Mucosa of rectum (tissue), 2 donors: ENCODE results near the gene EEF2K.

Experiments
- H3K27ac ChIP-seq, 2 donors: one replicate each; pipeline ENCODE4 v1.7.0; 2013; ENCODE audit warnings: inconsistent platforms in 2 of 2, low read depth in 2 of 2, low read length in 2 of 2
- H3K27me3 ChIP-seq, 2 donors: one replicate each; pipeline ENCODE4 v1.7.0; 2013; ENCODE audit warnings: low read length in 2 of 2; ENCODE audit not compliant: control insufficient read depth in 2 of 2, insufficient read depth in 2 of 2
- H3K36me3 ChIP-seq, 2 donors: one replicate each; pipeline ENCODE4 v1.7.0; 2013; ENCODE audit warnings: low read length in 2 of 2; ENCODE audit not compliant: control insufficient read depth in 2 of 2, insufficient read depth in 2 of 2
- H3K4me1 ChIP-seq, 2 donors: one replicate each; pipeline ENCODE4 v1.7.0; 2013; ENCODE audit warnings: low read length in 2 of 2, mild to moderate bottlenecking in 1 of 2; ENCODE audit not compliant: control insufficient read depth in 2 of 2, insufficient read depth in 2 of 2
- H3K4me3 ChIP-seq, 2 donors: one replicate each; pipeline ENCODE4 v1.7.0; 2013; ENCODE audit warnings: low read length in 2 of 2
- H3K9ac ChIP-seq, 2 donors: one replicate each; pipeline ENCODE4 v1.7.0; 2013; ENCODE audit warnings: low read length in 2 of 2, low read depth in 1 of 2, mild to moderate bottlenecking in 1 of 2
- H3K9me3 ChIP-seq, 2 donors: one replicate each; pipeline ENCODE4 v1.7.0; 2013; ENCODE audit warnings: low read length in 2 of 2; ENCODE audit not compliant: control insufficient read depth in 2 of 2
- donor health status: healthy.
- donor health status: Normal muscosa, but diverticular disease.

EEF2K gene

GRCh38 chr16:22322021-22322471, 116.0 kb downstream of the EEF2K start:
- Histone ChIP-seq H3K9me3 (no peaks in the 10 kb centered on the region), H3K27ac (no peak overlapping the region), H3K4me1 (peaks cover 0 to 2% of the 10 kb centered on the region in 2 donors), H3K36me3 (peaks cover 52 to 57% of the 10 kb centered on the region in 2 donors), H3K4me3 (no peak overlapping the region), H3K9ac (no peak overlapping the region), H3K27me3 (no peaks in the 10 kb centered on the region)

- Histone ChIP-seq H3K27ac (no peak overlapping the region), H3K9ac (no peak overlapping the region), H3K36me3 (peaks cover 52 to 58% of the 10 kb centered on the region in 2 donors), H3K9me3 (no peaks in the 10 kb centered on the region), H3K4me1 (peaks cover 0 to 2% of the 10 kb centered on the region in 2 donors), H3K4me3 (no peak overlapping the region), H3K27me3 (no peaks in the 10 kb centered on the region)
Observed at GRCh38 chr16:22322741-22323140, 116.7 kb downstream of the EEF2K start.

GRCh38 chr16:22323173-22323958, 117.3 kb downstream of the EEF2K start:
- no peak overlapping the region for H3K27ac ChIP-seq
- no peak overlapping the region for H3K9ac ChIP-seq
- peaks cover 0 to 2% of the 10 kb centered on the region in 2 donors for H3K4me1 ChIP-seq
- no peaks in the 10 kb centered on the region for H3K27me3 ChIP-seq
- peaks cover 54 to 62% of the 10 kb centered on the region in 2 donors for H3K36me3 ChIP-seq
- no peak overlapping the region for H3K4me3 ChIP-seq
- no peaks in the 10 kb centered on the region for H3K9me3 ChIP-seq

GRCh38 chr16:22323959-22324786, 118.1 kb downstream of the EEF2K start:
- no peaks in the 10 kb centered on the region for H3K27me3 ChIP-seq
- H3K4me1 ChIP-seq: peaks cover 0 to 2% of the 10 kb centered on the region in 2 donors
- peaks cover 54 to 63% of the 10 kb centered on the region in 2 donors for H3K36me3 ChIP-seq
- H3K4me3 ChIP-seq: no peak overlapping the region
- no peaks in the 10 kb centered on the region for H3K9me3 ChIP-seq
- H3K9ac ChIP-seq: no peak overlapping the region
- no peak overlapping the region for H3K27ac ChIP-seq

- no peaks in the 10 kb centered on the region for H3K27me3 ChIP-seq
- peaks cover 56 to 64% of the 10 kb centered on the region in 2 donors for H3K36me3 ChIP-seq
- H3K9me3 ChIP-seq: no peaks in the 10 kb centered on the region
- peaks cover 0 to 2% of the 10 kb centered on the region in 2 donors for H3K4me1 ChIP-seq
- H3K4me3 ChIP-seq: no peak overlapping the region
- H3K27ac ChIP-seq: no peak overlapping the region
- no peak overlapping the region for H3K9ac ChIP-seq
Observed at GRCh38 chr16:22324787-22325597, 118.9 kb downstream of the EEF2K start.

DNA sequence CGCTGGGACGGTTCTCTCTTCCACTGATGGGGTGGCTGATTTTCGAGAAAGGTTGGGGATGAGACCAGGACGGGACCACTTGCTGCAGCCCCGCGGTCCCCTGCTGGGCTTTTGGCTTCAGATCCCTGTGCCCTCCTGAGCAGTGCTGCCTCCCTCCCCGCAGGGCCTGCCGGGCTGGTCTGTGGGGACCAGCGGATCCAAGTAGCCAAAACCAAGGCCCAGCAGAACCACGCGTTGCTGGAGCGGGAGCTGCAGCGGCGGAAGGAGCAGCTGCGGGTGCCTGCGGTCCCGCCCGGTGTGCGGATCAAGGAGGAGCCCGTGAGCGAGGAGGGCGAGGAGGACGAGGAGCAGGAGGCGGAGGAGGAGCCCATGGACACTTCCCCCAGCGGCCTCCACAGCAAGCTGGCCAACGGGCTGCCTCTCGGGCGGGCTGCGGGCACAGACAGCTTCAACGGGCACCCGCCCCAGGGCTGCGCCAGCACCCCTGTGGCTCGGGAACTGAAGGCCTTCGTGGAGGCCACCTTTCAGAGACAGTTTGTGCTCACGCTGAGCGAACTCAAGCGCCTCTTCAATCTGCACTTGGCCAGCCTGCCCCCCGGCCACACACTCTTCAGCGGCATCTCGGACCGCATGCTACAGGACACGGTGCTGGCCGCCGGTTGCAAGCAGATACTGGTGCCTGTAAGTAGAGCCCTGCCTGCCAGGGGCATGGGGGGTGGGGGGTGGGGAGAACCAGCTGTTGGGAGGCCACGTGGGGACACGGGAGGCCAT, 119.7 kb downstream of the EEF2K start:
- H3K36me3 ChIP-seq: peaks cover 55 to 61% of the 10 kb centered on the region in 2 donors
- H3K9me3 ChIP-seq: no peaks in the 10 kb centered on the region

GRCh38 chr16:22326369-22326652, 120.2 kb downstream of the EEF2K start:
- Histone ChIP-seq H3K27ac (no peak overlapping the region), H3K36me3 (peaks cover 52 to 55% of the 10 kb centered on the region in 2 donors), H3K9ac (no peak overlapping the region), H3K27me3 (no peaks in the 10 kb centered on the region), H3K4me3 (no peak overlapping the region), H3K4me1 (peaks cover 0 to 2% of the 10 kb centered on the region in 2 donors), H3K9me3 (no peaks in the 10 kb centered on the region)

More for the DNA sequence above, 119.7 kb downstream of the EEF2K start:
- Histone ChIP-seq H3K4me1 (peaks cover 0 to 2% of the 10 kb centered on the region in 2 donors), H3K9ac (no peak overlapping the region), H3K27me3 (no peaks in the 10 kb centered on the region), H3K27ac (no peak overlapping the region), H3K4me3 (no peak overlapping the region)

DNA sequence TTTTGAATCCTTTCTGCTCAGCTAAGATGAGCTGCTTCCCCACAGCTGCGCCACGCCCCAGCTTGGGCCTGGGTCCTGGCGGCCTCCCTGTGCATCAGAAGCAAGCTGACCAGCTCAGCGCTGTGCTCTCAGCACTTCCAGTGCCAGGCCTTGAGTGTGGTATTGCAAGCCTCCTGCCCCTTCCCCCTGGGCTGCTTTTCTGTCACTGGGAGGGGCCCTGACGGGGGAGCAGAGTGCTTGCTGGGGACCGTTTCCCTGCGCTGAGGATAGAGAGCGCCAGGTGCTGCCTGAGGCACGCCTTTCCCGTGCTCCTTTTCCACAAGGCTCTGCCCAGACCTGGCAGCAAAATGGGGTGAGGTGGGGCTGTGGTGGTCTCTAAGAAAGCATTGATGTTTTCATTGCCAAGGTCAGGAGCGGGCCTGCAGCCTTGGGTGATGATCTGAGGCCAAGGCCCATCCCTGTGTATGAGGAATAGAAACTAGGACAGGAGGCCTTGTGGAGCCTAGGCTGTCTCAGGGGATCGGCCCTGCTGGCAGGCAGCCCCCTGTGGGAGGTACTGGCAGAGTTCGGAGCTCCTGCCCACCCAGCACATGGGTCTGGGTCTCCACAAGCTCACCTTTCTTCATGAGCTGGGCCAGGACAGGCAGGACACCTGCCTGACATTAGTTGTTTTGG, 120.8 kb downstream of the EEF2K start:
- no peak overlapping the region for H3K9ac ChIP-seq
- peaks cover 53 to 55% of the 10 kb centered on the region in 2 donors for H3K36me3 ChIP-seq
- no peak overlapping the region for H3K4me3 ChIP-seq
- no peaks in the 10 kb centered on the region for H3K9me3 ChIP-seq
- H3K4me1 ChIP-seq: no peaks in the 10 kb centered on the region
- H3K27ac ChIP-seq: no peak overlapping the region
- no peaks in the 10 kb centered on the region for H3K27me3 ChIP-seq

- Histone ChIP-seq H3K36me3 (peaks cover 53 to 56% of the 10 kb centered on the region in 2 donors), H3K4me3 (no peak overlapping the region), H3K27me3 (no peaks in the 10 kb centered on the region), H3K27ac (no peak overlapping the region), H3K4me1 (no peaks in the 10 kb centered on the region), H3K9ac (no peak overlapping the region), H3K9me3 (no peaks in the 10 kb centered on the region)
Observed at GRCh38 chr16:22327446-22327775, 121.3 kb downstream of the EEF2K start.
